HG03139 (cell line): ENCODE measurements around the gene CTDSPL.

ENCODE experiments used
- ATAC-seq: cut with Tn5 transposase; IDR thresholded peaks from one replicate; pipeline ENCODE4 v1.9.1; 2021; ENCODE audit not compliant: unreplicated experiment

Gene CTDSPL

GRCh38 chr3:38015485-38015884 is 153.8 kb downstream of the CTDSPL start:
- no peak for ATAC-seq

- no peak for ATAC-seq
These were observed 154.3 kb downstream of the CTDSPL start for GRCh38 chr3:38015984-38016383.

GRCh38 chr3:38016410-38016809 is 154.7 kb downstream of the CTDSPL start:
- no peak for ATAC-seq

- ATAC-seq, result no peak
These were observed 155.3 kb downstream of the CTDSPL start for GRCh38 chr3:38016847-38017444.

GRCh38 chr3:38017445-38018295 is 156.0 kb downstream of the CTDSPL start:
- ATAC-seq, result no peak

- ATAC-seq, result no peak
These were observed 156.9 kb downstream of the CTDSPL start for GRCh38 chr3:38018296-38019266.

- ATAC-seq, result no peak
These were observed 158.1 kb downstream of the CTDSPL start for GRCh38 chr3:38019658-38020341.

- ATAC-seq, result no peak
These were observed 158.7 kb downstream of the CTDSPL start for GRCh38 chr3:38020342-38020726.

- no peak for ATAC-seq
These were observed 159.5 kb downstream of the CTDSPL start for GRCh38 chr3:38021196-38021595.

GRCh38 chr3:38022301-38022700 is 160.6 kb downstream of the CTDSPL start:
- ATAC-seq, result no peak

- ATAC-seq, result no peak
These were observed 161.4 kb downstream of the CTDSPL start for GRCh38 chr3:38022896-38023709.

- no peak for ATAC-seq
These were observed 165.2 kb downstream of the CTDSPL start for GRCh38 chr3:38026856-38027255.

- no peak for ATAC-seq
These were observed 166.1 kb downstream of the CTDSPL start for GRCh38 chr3:38027466-38028465.

GRCh38 chr3:38028621-38029361 is 167.1 kb downstream of the CTDSPL start:
- ATAC-seq, result no peak

- no peak for ATAC-seq
These were observed 167.9 kb downstream of the CTDSPL start, which contains the start of gene PLCD1 for GRCh38 chr3:38029400-38030125. TSS of gene PLCD1 (minus strand) at chr3:38029642. CDS start at chr3:38029539, 103 bp downstream.

GRCh38 chr3:38030126-38031021 is 168.7 kb downstream of the CTDSPL start:
- ATAC-seq, result no peak
